ENCODE results near the gene GUCA1A. TPM values are rescaled to one million over a fixed set of nuclear protein-coding genes. Genes with fewer than 3 reads are reported as not detected.
A peak's percentile ranks its signal among the peaks of the same experiment; 100 is the strongest.

The GUCA1A gene
- total RNA-seq, 2 experiments from 2014 or later, result not detected

DNA sequence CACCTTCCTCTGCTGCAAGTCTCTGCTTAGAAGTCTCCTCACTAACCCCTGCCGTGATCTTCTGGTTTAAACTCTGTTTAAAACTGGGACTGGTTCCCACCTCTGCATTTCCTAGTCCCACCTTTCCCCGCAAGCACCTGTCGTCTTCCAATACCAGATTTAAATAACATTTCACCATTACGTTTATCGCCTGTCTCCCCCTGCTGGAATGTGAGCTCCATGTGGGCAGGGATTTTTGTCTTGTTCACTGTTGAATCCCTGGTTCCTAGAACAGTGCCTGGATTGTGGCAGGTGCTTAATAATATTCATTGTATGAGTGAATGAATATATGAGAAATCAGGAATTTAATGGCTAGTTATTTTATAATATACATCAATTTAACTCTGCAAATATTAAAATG lies 2.7 kb downstream of the GUCA1A start:
- TF ChIP-seq, protein P1, sequence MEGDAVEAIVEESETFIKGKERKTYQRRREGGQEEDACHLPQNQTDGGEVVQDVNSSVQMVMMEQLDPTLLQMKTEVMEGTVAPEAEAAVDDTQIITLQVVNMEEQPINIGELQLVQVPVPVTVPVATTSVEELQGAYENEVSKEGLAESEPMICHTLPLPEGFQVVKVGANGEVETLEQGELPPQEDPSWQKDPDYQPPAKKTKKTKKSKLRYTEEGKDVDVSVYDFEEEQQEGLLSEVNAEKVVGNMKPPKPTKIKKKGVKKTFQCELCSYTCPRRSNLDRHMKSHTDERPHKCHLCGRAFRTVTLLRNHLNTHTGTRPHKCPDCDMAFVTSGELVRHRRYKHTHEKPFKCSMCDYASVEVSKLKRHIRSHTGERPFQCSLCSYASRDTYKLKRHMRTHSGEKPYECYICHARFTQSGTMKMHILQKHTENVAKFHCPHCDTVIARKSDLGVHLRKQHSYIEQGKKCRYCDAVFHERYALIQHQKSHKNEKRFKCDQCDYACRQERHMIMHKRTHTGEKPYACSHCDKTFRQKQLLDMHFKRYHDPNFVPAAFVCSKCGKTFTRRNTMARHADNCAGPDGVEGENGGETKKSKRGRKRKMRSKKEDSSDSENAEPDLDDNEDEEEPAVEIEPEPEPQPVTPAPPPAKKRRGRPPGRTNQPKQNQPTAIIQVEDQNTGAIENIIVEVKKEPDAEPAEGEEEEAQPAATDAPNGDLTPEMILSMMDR (conservative IDR thresholded peaks at IDR 0.05; ENCODE audit: low read length), result peak; percentile 69
- TF ChIP-seq EZH2phosphoT487 (IDR thresholded peaks at IDR 0.05; ENCODE audit: borderline replicate concordance, low read depth, low read length), result no peak
- no peaks in the 10 kb centered on the region for H3K36me3 ChIP-seq (ENCODE audit: insufficient read depth, low read length)
- no peaks in the 10 kb centered on the region for H3K9me2 ChIP-seq (ENCODE audit: insufficient read depth, low read length)
- ChIA-PET POLR2A (interaction anchor here (0.7 kb wide), 2 partner anchors 67 to 299 kb away, joined by 3 to 6 read pairs; no protein-coding TSS in a partner anchor), CTCF (ENCODE audit: unreplicated experiment) (no interaction called here)
- peak; percentile 18 for DNase-seq (ENCODE audit: low spot score)
- H3K4me2 ChIP-seq (ENCODE audit: low read length), result no peak overlapping the region
- H2AFZ ChIP-seq (ENCODE audit: low read length), result no peak overlapping the region
- BruUV-seq (replicated peaks), result no TSS peak
- H3K9me3 ChIP-seq (ENCODE audit: low read length), result no peaks in the 10 kb centered on the region
- intact Hi-C loops (cut with micrococcal nuclease; ENCODE audit: unreplicated experiment), result no loop called here
- H3K4me1 ChIP-seq (ENCODE audit: insufficient read depth, low read length, poor library complexity, severe bottlenecking), result no peaks in the 10 kb centered on the region
- no peak overlapping the region for H3K4me3 ChIP-seq (ENCODE audit: low read depth, low read length, poor library complexity, severe bottlenecking)
- no peaks in the 10 kb centered on the region for H3K79me2 ChIP-seq (ENCODE audit: insufficient read depth, low read depth, low read length)
- no peak overlapping the region for H3K27ac ChIP-seq (ENCODE audit: low read depth, low read length, poor library complexity, severe bottlenecking)
- no peaks in the 10 kb centered on the region for H4K20me1 ChIP-seq (ENCODE audit: insufficient read depth, low read length)

DNA sequence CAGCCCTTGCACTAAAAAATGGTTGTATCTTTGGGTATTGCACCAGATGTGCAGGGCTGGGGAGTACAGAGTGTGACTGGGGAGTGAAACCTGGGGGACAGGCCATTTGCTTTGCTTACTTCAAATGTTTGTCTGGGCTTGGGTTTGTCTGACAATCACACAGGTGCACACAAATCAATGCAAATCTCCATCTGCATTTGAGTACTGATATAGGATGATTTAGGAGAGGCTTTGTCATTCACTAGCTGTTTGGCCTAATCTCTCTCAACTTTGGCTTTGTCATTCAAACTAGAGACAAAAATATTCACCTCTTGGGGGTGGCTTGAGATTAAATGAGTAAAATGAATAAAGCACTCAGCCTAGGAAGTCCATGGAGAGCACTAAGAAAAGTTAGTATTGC lies 3.8 kb downstream of the GUCA1A start:
- CTCF ChIA-PET (ENCODE audit: unreplicated experiment), result no interaction called here

DNA sequence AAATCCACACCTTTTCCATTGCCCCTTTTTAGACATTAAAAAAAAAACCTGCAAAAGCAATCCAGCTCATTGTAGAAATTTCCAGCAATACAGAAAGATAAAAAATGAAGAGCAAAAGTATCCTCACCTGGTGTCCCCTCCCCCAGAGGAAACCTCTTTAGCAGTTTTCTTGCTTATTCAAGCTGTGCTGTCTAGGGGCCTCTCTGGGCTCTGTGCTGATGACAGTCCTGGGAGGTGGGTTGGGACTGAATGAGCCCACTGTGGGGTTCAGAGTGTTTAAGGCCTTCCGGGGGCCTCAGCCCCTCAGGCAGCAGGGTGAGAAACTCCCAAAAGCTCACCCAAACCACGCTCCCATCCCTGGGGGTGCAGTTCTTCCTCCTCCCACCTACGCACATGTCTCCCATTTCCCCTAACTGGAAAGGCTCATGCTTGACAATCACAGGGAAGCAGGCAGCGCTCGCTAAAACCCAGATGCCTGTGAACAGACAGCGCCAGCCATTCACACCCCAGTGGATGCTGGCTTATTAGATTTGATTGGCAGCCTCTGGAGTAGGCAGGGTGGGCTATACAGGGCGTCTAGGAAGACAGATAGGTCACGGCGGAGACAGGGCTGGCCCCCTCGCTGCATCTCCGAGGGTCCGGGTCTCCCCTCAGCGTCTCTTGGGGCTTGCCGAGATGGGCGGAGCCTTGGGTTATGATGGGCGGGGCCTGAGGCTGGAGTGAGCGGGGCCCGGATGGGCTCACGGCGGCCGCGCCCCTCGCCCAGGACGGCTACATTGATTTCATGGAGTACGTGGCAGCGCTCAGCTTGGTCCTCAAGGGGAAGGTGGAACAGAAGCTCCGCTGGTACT lies 4.6 kb downstream of the GUCA1A start:
- TF ChIP-seq, protein P1 (conservative IDR thresholded peaks at IDR 0.05; ENCODE audit: low read length), result no peak
- TF ChIP-seq EZH2phosphoT487 (IDR thresholded peaks at IDR 0.05; ENCODE audit: borderline replicate concordance, low read depth, low read length), result no peak
- no TSS peak for BruUV-seq (replicated peaks)
- H4K20me1 ChIP-seq (ENCODE audit: insufficient read depth, low read length), result no peaks in the 10 kb centered on the region
- no peaks in the 10 kb centered on the region for H3K36me3 ChIP-seq (ENCODE audit: insufficient read depth, low read length)
- intact Hi-C loops (cut with micrococcal nuclease; ENCODE audit: unreplicated experiment), result no loop called here
- no peaks in the 10 kb centered on the region for H3K79me2 ChIP-seq (ENCODE audit: insufficient read depth, low read depth, low read length)
- no peak overlapping the region for H3K4me3 ChIP-seq (ENCODE audit: low read depth, low read length, poor library complexity, severe bottlenecking)
- ChIA-PET CTCF (ENCODE audit: unreplicated experiment) (no interaction called here), POLR2A (interaction anchor here (0.7 kb wide), 1 partner anchor 55 kb away, joined by 3 read pairs; no protein-coding TSS in a partner anchor)
- H3K4me1 ChIP-seq (ENCODE audit: insufficient read depth, low read length, poor library complexity, severe bottlenecking), result no peaks in the 10 kb centered on the region
- no peaks in the 10 kb centered on the region for H3K9me3 ChIP-seq (ENCODE audit: low read length)
- H3K9me2 ChIP-seq (ENCODE audit: insufficient read depth, low read length), result no peaks in the 10 kb centered on the region
- no peak overlapping the region for H3K27ac ChIP-seq (ENCODE audit: low read depth, low read length, poor library complexity, severe bottlenecking)
- H3K4me2 ChIP-seq (ENCODE audit: low read length), result no peak overlapping the region
- no peak for DNase-seq (ENCODE audit: low spot score)
- no peak overlapping the region for H2AFZ ChIP-seq (ENCODE audit: low read length)

More for the DNA sequence above, 3.8 kb downstream of the GUCA1A start:
- H3K9me2 ChIP-seq (ENCODE audit: insufficient read depth, low read length), result no peaks in the 10 kb centered on the region
- no peak overlapping the region for H3K4me3 ChIP-seq (ENCODE audit: low read depth, low read length, poor library complexity, severe bottlenecking)
- intact Hi-C loops (cut with micrococcal nuclease; ENCODE audit: unreplicated experiment), result no loop called here
- no peaks in the 10 kb centered on the region for H3K79me2 ChIP-seq (ENCODE audit: insufficient read depth, low read depth, low read length)
- H3K9me3 ChIP-seq (ENCODE audit: low read length), result no peaks in the 10 kb centered on the region
- H3K4me2 ChIP-seq (ENCODE audit: low read length), result no peak overlapping the region
- TF ChIP-seq EZH2phosphoT487 (IDR thresholded peaks at IDR 0.05; ENCODE audit: borderline replicate concordance, low read depth, low read length), result no peak
- H4K20me1 ChIP-seq (ENCODE audit: insufficient read depth, low read length), result no peaks in the 10 kb centered on the region
- H3K27ac ChIP-seq (ENCODE audit: low read depth, low read length, poor library complexity, severe bottlenecking), result no peak overlapping the region
- no peaks in the 10 kb centered on the region for H3K4me1 ChIP-seq (ENCODE audit: insufficient read depth, low read length, poor library complexity, severe bottlenecking)
- POLR2A ChIA-PET, result interaction anchor here (0.7 kb wide), 1 partner anchor 56 kb away, joined by 3 read pairs; no protein-coding TSS in a partner anchor
- no peak overlapping the region for H2AFZ ChIP-seq (ENCODE audit: low read length)
- no peak for DNase-seq (ENCODE audit: low spot score)
- H3K36me3 ChIP-seq (ENCODE audit: insufficient read depth, low read length), result no peaks in the 10 kb centered on the region
- no TSS peak for BruUV-seq (replicated peaks)
